Fibroblast of lung (primary cell): ENCODE measurements around the gene TMEM132C.

ENCODE experiments used
- CTCF ChIP-seq, 2 donors: IDR thresholded peaks in 1 of 2; conservative IDR thresholded peaks in 1 of 2; 1 replicate in 1 of 2; 2 replicates in 1 of 2; pipeline ENCODE4 v1.5.1; 2011 to 2012; ENCODE audit warnings: low read length in 2 of 2, control low read depth in 1 of 2, inconsistent platforms in 1 of 2, low read depth in 1 of 2, mild to moderate bottlenecking in 1 of 2
- EZH2 ChIP-seq: IDR thresholded peaks from 2 replicates; pipeline ENCODE4 v1.5.1; 2012; ENCODE audit warnings: low read length, control low read depth, mild to moderate bottlenecking; ENCODE audit errors: missing control alignments

- TF ChIP-seq CTCF (conservative IDR thresholded peaks at IDR 0.05 in 1 of 2, IDR thresholded peaks at IDR 0.05 in 1 of 2; ENCODE audit: low read depth in 1 of 2, low read length in 2 of 2) (no peak), EZH2 (no peak)
Measured at GRCh38 chr12:128708789-128709188, 441.8 kb downstream of the TMEM132C start.
